K562 (cell line): ENCODE data around the gene TBCC. TPM values are rescaled to one million over a fixed set of nuclear protein-coding genes. Genes with fewer than 3 reads are reported as not detected.

Experiments
- ATF2 ChIP-seq: sonication (generic); formaldehyde crosslinking; IDR thresholded peaks from 2 replicates; pipeline ENCODE4 v1.8.1; 2022; ENCODE audit warnings: missing genetic modification reagents
- BRCA1 ChIP-seq, 2 experiments: fragments of 450-650 bp in 1 of 2; sonication (generic) in 1 of 2; formaldehyde crosslinking in 1 of 2; IDR thresholded peaks; 2 replicates each; pipeline versions ENCODE4 v1.5.0 to v1.6.1; 2017 to 2020; ENCODE audit warnings: mild to moderate bottlenecking in 1 of 2, missing genetic modification reagents in 1 of 2
- CHD1 ChIP-seq: fragments of 200-600 bp; sonication (generic); IDR thresholded peaks from one replicate; pipeline ENCODE4 v1.6.1; 2012; ENCODE audit warnings: mild to moderate bottlenecking, moderate library complexity, low read length, inconsistent platforms
- ELF1 ChIP-seq: fragments of 200-800 bp; sonication (Bioruptor generic); IDR thresholded peaks from 2 replicates; pipeline ENCODE4 v1.6.1; 2016; ENCODE audit warnings: missing genetic modification characterization, missing compliant biosample characterization
- FOXJ3 ChIP-seq: sonication (generic); formaldehyde crosslinking; IDR thresholded peaks from 2 replicates; pipeline ENCODE4 v1.4.0; 2020; ENCODE audit warnings: mild to moderate bottlenecking, missing genetic modification reagents
- KLF10 ChIP-seq: fragments of 250-450 bp; sonication (Bioruptor Pico); IDR thresholded peaks from 2 replicates; pipeline ENCODE4 v1.6.1; 2021; ENCODE audit warnings: matching md5 sums
- POLR2H ChIP-seq: IDR thresholded peaks from 2 replicates; pipeline ENCODE4 v1.6.1; 2016; ENCODE audit warnings: missing genetic modification characterization, low read depth, mild to moderate bottlenecking, control low read depth, missing compliant biosample characterization, moderate library complexity
- SMAD1 ChIP-seq: fragments of 150-350 bp; IDR thresholded peaks from 2 replicates; pipeline ENCODE4 v1.6.1; 2014; ENCODE audit warnings: low read length, low read depth; ENCODE audit not compliant: partially characterized antibody
- STAG1 ChIP-seq: sonication (generic); formaldehyde crosslinking; IDR thresholded peaks from 2 replicates; pipeline ENCODE4 v1.5.0; 2020; ENCODE audit warnings: missing genetic modification reagents, borderline replicate concordance
- ZEB2 ChIP-seq: fragments of 450-650 bp; IDR thresholded peaks from 2 replicates; pipeline ENCODE4 v1.6.1; 2016
- ZNF12 ChIP-seq: sonication (generic); formaldehyde crosslinking; IDR thresholded peaks from 2 replicates; pipeline ENCODE4 v1.4.0; 2020; ENCODE audit warnings: mild to moderate bottlenecking, missing genetic modification reagents
- ZNF174 ChIP-seq: fragments of 250-450 bp; sonication (Bioruptor Pico); IDR thresholded peaks from 2 replicates; pipeline ENCODE4 v1.4.0; 2020; ENCODE audit warnings: mild to moderate bottlenecking
- ZNF3 ChIP-seq: fragments of 250-450 bp; sonication (Bioruptor Pico); IDR thresholded peaks from 2 replicates; pipeline ENCODE4 v1.5.0; 2021; ENCODE audit warnings: mild to moderate bottlenecking, moderate library complexity
- ZNF311 ChIP-seq: fragments of 250-450 bp; sonication (Bioruptor Pico); IDR thresholded peaks from 2 replicates; pipeline ENCODE4 v1.4.0; 2020; ENCODE audit warnings: mild to moderate bottlenecking, moderate library complexity
- ZNF444 ChIP-seq: fragments of 250-450 bp; sonication (Bioruptor Pico); IDR thresholded peaks from 2 replicates; pipeline ENCODE4 v1.4.0; 2020; ENCODE audit warnings: mild to moderate bottlenecking, moderate library complexity
- ZNF75A ChIP-seq: fragments of 450-650 bp; formaldehyde crosslinking; IDR thresholded peaks from 2 replicates; pipeline ENCODE4 v1.4.0; 2020; ENCODE audit warnings: mild to moderate bottlenecking
- polyA plus RNA-seq, 8 experiments: library from polyadenylated mRNA; depleted of rRNA in 4 of 8; stranded (reverse) in 5 of 8; unstranded in 3 of 8; fragments of >200 nt; fragmentation: Nextera tagmentation in 2 of 8; fragmentation: Illumina TruSeq in 1 of 8; extraction: Ambion mirVana in 2 of 8; extraction: Trizol in 1 of 8; gene quantifications; 2 replicates each; pipeline versions ENCODE4 v1.2.1 to v1.2.3, GENCODE V29; 2011 to 2014; ENCODE audit warnings: inconsistent platforms in 1 of 8, missing spikeins in 1 of 8
- total RNA-seq, 7 experiments: library from RNA; depleted of rRNA in 6 of 7; stranded (reverse); fragments of >200 nt in 6 of 7; fragmentation: Illumina TruSeq in 2 of 7; extraction: Trizol in 2 of 7; gene quantifications; 2 replicates each; pipeline versions ENCODE4 v1.2.1 to v1.2.3, GENCODE V29; 2011 to 2021; ENCODE audit warnings: low replicate concordance in 1 of 7
- TF ChIP-seq, protein P1 (sequence below): fragments of 200-600 bp; sonication (generic); IDR thresholded peaks from one replicate; pipeline ENCODE4 v1.6.1; 2012; ENCODE audit warnings: mild to moderate bottlenecking, low read depth, low read length, inconsistent platforms
- TF ChIP-seq, protein P2 (sequence below): sonication (generic); formaldehyde crosslinking; IDR thresholded peaks from 2 replicates; pipeline ENCODE4 v1.9.0; 2022; ENCODE audit warnings: mild to moderate bottlenecking, missing genetic modification reagents

TBCC gene
- total and polyA plus RNA-seq, 9 of the 15 experiments (the other 6 are each of a cell fraction or from before 2014, with no cell fraction given): 2.8 to 34.1 (median 23.3) TPM

- TF ChIP-seq POLR2H (tag): no peak; the same call in 1 of the 2 replicates
- no peak for TF ChIP-seq ZNF311 (CRISPR knock-in tag)
- TF ChIP-seq KLF10 (CRISPR knock-in tag): no peak
- TF ChIP-seq BRCA1 (IDR thresholded peaks at IDR 0.05): no peak
- TF ChIP-seq BRCA1 (CRISPR knock-in tag; IDR thresholded peaks at IDR 0.05): no peak
- TF ChIP-seq FOXJ3 (CRISPR knock-in tag): no peak
- TF ChIP-seq ELF1: no peak
- no peak for TF ChIP-seq ZNF444 (CRISPR knock-in tag)
- TF ChIP-seq ZNF75A (CRISPR knock-in tag): no peak
- no peak for TF ChIP-seq ZNF3
- no peak for TF ChIP-seq CHD1
- TF ChIP-seq ATF2 (CRISPR knock-in tag): no peak
- TF ChIP-seq ZNF174: no peak
- TF ChIP-seq ZNF12 (CRISPR knock-in tag): no peak
- TF ChIP-seq SMAD1: no peak
- TF ChIP-seq STAG1 (CRISPR knock-in tag): no peak
- TF ChIP-seq, protein P1, sequence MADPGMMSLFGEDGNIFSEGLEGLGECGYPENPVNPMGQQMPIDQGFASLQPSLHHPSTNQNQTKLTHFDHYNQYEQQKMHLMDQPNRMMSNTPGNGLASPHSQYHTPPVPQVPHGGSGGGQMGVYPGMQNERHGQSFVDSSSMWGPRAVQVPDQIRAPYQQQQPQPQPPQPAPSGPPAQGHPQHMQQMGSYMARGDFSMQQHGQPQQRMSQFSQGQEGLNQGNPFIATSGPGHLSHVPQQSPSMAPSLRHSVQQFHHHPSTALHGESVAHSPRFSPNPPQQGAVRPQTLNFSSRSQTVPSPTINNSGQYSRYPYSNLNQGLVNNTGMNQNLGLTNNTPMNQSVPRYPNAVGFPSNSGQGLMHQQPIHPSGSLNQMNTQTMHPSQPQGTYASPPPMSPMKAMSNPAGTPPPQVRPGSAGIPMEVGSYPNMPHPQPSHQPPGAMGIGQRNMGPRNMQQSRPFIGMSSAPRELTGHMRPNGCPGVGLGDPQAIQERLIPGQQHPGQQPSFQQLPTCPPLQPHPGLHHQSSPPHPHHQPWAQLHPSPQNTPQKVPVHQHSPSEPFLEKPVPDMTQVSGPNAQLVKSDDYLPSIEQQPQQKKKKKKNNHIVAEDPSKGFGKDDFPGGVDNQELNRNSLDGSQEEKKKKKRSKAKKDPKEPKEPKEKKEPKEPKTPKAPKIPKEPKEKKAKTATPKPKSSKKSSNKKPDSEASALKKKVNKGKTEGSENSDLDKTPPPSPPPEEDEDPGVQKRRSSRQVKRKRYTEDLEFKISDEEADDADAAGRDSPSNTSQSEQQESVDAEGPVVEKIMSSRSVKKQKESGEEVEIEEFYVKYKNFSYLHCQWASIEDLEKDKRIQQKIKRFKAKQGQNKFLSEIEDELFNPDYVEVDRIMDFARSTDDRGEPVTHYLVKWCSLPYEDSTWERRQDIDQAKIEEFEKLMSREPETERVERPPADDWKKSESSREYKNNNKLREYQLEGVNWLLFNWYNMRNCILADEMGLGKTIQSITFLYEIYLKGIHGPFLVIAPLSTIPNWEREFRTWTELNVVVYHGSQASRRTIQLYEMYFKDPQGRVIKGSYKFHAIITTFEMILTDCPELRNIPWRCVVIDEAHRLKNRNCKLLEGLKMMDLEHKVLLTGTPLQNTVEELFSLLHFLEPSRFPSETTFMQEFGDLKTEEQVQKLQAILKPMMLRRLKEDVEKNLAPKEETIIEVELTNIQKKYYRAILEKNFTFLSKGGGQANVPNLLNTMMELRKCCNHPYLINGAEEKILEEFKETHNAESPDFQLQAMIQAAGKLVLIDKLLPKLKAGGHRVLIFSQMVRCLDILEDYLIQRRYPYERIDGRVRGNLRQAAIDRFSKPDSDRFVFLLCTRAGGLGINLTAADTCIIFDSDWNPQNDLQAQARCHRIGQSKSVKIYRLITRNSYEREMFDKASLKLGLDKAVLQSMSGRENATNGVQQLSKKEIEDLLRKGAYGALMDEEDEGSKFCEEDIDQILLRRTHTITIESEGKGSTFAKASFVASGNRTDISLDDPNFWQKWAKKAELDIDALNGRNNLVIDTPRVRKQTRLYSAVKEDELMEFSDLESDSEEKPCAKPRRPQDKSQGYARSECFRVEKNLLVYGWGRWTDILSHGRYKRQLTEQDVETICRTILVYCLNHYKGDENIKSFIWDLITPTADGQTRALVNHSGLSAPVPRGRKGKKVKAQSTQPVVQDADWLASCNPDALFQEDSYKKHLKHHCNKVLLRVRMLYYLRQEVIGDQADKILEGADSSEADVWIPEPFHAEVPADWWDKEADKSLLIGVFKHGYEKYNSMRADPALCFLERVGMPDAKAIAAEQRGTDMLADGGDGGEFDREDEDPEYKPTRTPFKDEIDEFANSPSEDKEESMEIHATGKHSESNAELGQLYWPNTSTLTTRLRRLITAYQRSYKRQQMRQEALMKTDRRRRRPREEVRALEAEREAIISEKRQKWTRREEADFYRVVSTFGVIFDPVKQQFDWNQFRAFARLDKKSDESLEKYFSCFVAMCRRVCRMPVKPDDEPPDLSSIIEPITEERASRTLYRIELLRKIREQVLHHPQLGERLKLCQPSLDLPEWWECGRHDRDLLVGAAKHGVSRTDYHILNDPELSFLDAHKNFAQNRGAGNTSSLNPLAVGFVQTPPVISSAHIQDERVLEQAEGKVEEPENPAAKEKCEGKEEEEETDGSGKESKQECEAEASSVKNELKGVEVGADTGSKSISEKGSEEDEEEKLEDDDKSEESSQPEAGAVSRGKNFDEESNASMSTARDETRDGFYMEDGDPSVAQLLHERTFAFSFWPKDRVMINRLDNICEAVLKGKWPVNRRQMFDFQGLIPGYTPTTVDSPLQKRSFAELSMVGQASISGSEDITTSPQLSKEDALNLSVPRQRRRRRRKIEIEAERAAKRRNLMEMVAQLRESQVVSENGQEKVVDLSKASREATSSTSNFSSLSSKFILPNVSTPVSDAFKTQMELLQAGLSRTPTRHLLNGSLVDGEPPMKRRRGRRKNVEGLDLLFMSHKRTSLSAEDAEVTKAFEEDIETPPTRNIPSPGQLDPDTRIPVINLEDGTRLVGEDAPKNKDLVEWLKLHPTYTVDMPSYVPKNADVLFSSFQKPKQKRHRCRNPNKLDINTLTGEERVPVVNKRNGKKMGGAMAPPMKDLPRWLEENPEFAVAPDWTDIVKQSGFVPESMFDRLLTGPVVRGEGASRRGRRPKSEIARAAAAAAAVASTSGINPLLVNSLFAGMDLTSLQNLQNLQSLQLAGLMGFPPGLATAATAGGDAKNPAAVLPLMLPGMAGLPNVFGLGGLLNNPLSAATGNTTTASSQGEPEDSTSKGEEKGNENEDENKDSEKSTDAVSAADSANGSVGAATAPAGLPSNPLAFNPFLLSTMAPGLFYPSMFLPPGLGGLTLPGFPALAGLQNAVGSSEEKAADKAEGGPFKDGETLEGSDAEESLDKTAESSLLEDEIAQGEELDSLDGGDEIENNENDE: no peak
- no peak for TF ChIP-seq ZEB2
- TF ChIP-seq, protein P2, sequence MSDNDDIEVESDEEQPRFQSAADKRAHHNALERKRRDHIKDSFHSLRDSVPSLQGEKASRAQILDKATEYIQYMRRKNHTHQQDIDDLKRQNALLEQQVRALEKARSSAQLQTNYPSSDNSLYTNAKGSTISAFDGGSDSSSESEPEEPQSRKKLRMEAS (CRISPR knock-in tag): no peak
Observed at GRCh38 chr6:42744351-42744893, 1.5 kb downstream of the TBCC start (continued).
